Adipocyte (in vitro differentiated cells): ENCODE data around the gene MEF2B.

Source experiments
- DNase-seq: peaks from one replicate; pipeline ENCODE4 v3.0.0-alpha.2; 2015; ENCODE audit warnings: low read depth
- H3K27me3 ChIP-seq: replicated peaks from 2 replicates; pipeline ENCODE4 v1.7.0; 2013; ENCODE audit warnings: mild to moderate bottlenecking, low read length, moderate library complexity; ENCODE audit not compliant: control insufficient read depth, insufficient read depth
- H3K36me3 ChIP-seq: 2 replicates; pipeline ENCODE4 v1.7.0; 2013; ENCODE audit warnings: low read length, mild to moderate bottlenecking, moderate library complexity; ENCODE audit not compliant: control insufficient read depth, insufficient read depth, severe bottlenecking
- H3K4me1 ChIP-seq: 2 replicates; pipeline ENCODE4 v1.7.0; 2013; ENCODE audit warnings: mild to moderate bottlenecking, low read length, moderate library complexity; ENCODE audit not compliant: control insufficient read depth, insufficient read depth
- H3K4me3 ChIP-seq: 2 replicates; pipeline ENCODE4 v1.7.0; 2013; ENCODE audit warnings: mild to moderate bottlenecking, low read length, moderate library complexity
- H3K9ac ChIP-seq: 2 replicates; pipeline ENCODE4 v1.7.0; 2013; ENCODE audit warnings: mild to moderate bottlenecking, low read length, moderate library complexity
- H3K9me3 ChIP-seq: 2 replicates; pipeline ENCODE4 v1.7.0; 2013; ENCODE audit warnings: mild to moderate bottlenecking, low read length, moderate library complexity; ENCODE audit not compliant: control insufficient read depth

MEF2B gene

DNA sequence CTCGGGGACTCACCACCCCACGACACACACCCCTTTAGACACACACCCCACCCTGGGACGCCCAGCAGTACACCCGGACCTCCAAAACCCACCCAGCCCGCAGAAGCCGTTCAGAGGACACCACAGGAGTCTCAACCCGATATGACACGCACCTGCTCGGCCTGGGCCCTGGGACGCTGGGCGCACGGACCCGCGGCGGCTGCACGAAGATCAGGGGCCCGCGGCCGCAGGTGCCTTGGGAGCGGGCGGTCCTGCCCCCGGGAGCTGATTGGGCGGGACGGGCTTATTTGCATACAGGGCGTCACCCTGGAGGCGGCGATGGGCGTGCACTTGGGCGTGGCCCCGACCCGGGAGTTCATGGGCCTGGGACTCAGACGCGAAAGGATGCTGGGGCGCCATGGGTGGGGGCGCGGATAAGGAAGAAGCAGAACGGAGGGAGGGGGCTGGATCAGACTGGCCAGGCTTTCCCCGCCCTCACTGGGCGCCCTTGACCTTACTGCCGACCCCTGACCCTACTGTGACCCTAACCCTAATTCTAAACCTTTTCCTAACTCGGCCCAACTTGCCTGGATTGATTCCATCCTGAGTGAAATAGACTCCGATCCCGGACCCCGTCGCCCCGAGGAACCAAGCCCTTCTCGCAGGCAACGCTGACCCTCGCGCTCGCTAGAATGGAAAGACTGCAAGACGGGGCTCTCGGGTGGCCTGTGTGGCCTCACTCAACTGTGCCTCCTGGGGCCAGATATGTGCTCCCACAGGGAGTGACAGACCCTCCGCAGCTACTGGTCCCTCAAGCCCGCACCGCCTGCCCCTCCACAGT is at the start of gene MEF2B:
MEF2B (minus strand) TSS at position 211 of the 820 bp plus-strand sequence. CDS start 19,528 bp downstream, outside the sequence.
- no peaks in the 10 kb centered on the region for H3K36me3 ChIP-seq
- peak within 1 kb of the TSS; percentile 56 for H3K4me3 ChIP-seq
- DNase-seq = peak; percentile 82
- H3K27me3 ChIP-seq = no peaks in the 10 kb centered on the region
- no peaks in the 10 kb centered on the region for H3K9me3 ChIP-seq
- H3K4me1 ChIP-seq = peaks cover 38% of the 10 kb centered on the region
- H3K9ac ChIP-seq = no peak within 1 kb of the TSS

- H3K9me3 ChIP-seq = peaks cover 8% of the 10 kb centered on the region
- H3K27me3 ChIP-seq = peaks cover 32% of the 10 kb centered on the region
- H3K36me3 ChIP-seq = no peaks in the 10 kb centered on the region
- no peak overlapping the region for H3K4me3 ChIP-seq
- no peak overlapping the region for H3K9ac ChIP-seq
- H3K4me1 ChIP-seq = no peaks in the 10 kb centered on the region
- no peak for DNase-seq
These were observed 48.8 kb upstream of the MEF2B start for GRCh38 chr19:19218911-19219310.

- H3K36me3 ChIP-seq = no peaks in the 10 kb centered on the region
- H3K4me1 ChIP-seq = no peaks in the 10 kb centered on the region
- peaks cover 8% of the 10 kb centered on the region for H3K9me3 ChIP-seq
- H3K27me3 ChIP-seq = peaks cover 38% of the 10 kb centered on the region
- H3K9ac ChIP-seq = no peak overlapping the region
- H3K4me3 ChIP-seq = no peak overlapping the region
- no peak for DNase-seq
These were observed 47.0 kb upstream of the MEF2B start for GRCh38 chr19:19217099-19217498.

DNA sequence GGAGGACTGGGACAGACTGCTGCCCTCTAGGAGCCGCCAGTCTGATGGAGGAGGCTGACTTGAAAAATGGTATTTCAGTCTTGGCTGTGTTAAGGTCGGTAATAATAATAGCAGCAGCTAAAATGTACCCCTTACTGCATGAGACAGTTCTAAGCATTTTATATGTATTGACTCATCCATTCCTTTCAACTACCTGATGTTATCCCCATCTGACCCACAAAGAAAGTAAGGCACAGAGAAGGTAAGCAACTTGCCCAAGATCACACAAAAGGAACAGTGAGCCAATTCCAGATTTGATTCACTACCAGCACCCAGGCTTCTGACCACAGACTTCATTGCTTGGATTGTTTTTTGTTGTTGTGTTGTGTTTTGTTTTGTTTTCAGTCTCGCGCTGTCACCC is 45.7 kb upstream of the MEF2B start:
- no peak overlapping the region for H3K9ac ChIP-seq
- no peak overlapping the region for H3K4me3 ChIP-seq
- peaks cover 42% of the 10 kb centered on the region for H3K27me3 ChIP-seq
- no peak for DNase-seq
- H3K36me3 ChIP-seq = no peaks in the 10 kb centered on the region
- no peaks in the 10 kb centered on the region for H3K4me1 ChIP-seq
- peaks cover 8% of the 10 kb centered on the region for H3K9me3 ChIP-seq

DNA sequence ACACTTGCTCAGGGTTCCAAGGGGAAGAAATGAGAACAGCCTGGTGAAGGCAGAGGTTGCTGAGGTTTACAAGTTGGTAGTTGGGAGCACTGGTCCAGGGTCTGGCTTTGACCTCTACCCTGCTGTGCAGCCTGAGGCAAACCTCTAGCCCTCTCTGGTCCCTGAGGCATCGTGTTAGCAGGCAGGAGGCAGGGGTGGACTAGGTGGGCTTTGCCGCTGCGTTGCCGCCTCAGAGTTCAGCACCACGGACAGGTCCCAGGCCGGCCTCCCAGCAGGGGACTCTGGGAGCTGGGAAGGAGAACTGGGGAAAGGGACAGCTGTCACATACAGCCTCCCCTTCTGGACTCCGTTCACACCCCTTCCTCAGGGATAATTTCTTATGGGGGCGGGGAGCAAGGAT is 44.8 kb upstream of the MEF2B start:
- no peak overlapping the region for H3K9ac ChIP-seq
- no peak overlapping the region for H3K4me3 ChIP-seq
- H3K9me3 ChIP-seq = peaks cover 8% of the 10 kb centered on the region
- no peaks in the 10 kb centered on the region for H3K4me1 ChIP-seq
- DNase-seq = peak; percentile 54
- no peaks in the 10 kb centered on the region for H3K36me3 ChIP-seq
- H3K27me3 ChIP-seq = peaks cover 42% of the 10 kb centered on the region

DNA sequence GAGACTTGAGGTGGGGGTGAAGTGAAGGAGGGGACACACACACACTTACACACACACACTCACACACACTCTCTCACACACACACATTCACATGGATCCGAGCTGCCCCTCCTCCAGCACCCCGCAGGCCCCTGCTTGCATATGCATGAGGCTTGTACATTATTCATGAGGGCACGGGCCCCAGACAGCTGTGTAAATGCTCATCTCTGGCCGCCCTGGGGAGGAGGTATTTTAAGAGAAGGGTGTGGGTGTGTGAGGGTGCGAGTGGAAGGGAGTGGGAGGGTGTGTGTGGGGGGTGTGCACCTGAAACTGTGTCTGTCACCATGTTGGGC is 44.1 kb upstream of the MEF2B start:
- H3K27me3 ChIP-seq = peaks cover 48% of the 10 kb centered on the region

GRCh38 chr19:19213426-19214158 is 43.5 kb upstream of the MEF2B start:
- Histone ChIP-seq H3K4me3 (no peak overlapping the region), H3K9me3 (peaks cover 8% of the 10 kb centered on the region), H3K4me1 (no peaks in the 10 kb centered on the region), H3K27me3 (peaks cover 48% of the 10 kb centered on the region), H3K36me3 (no peaks in the 10 kb centered on the region), H3K9ac (no peak overlapping the region)
- no peak for DNase-seq

More for the DNA sequence above, 44.1 kb upstream of the MEF2B start:
- peaks cover 8% of the 10 kb centered on the region for H3K9me3 ChIP-seq
- no peak overlapping the region for H3K4me3 ChIP-seq
- H3K36me3 ChIP-seq = no peaks in the 10 kb centered on the region
- H3K9ac ChIP-seq = no peak overlapping the region
- no peaks in the 10 kb centered on the region for H3K4me1 ChIP-seq
- no peak for DNase-seq

GRCh38 chr19:19212916-19213315 is 42.9 kb upstream of the MEF2B start:
- H3K27me3 ChIP-seq = peaks cover 48% of the 10 kb centered on the region
- H3K4me1 ChIP-seq = no peaks in the 10 kb centered on the region
- H3K9me3 ChIP-seq = peaks cover 8% of the 10 kb centered on the region
- no peak for DNase-seq
- no peak overlapping the region for H3K4me3 ChIP-seq
- H3K9ac ChIP-seq = no peak overlapping the region
- H3K36me3 ChIP-seq = no peaks in the 10 kb centered on the region

- H3K4me1 ChIP-seq = no peaks in the 10 kb centered on the region
- no peak within 1 kb of the TSS for H3K4me3 ChIP-seq
- DNase-seq = no peak
- H3K27me3 ChIP-seq = peaks cover 54% of the 10 kb centered on the region
- H3K9me3 ChIP-seq = peaks cover under 1% of the 10 kb centered on the region
- H3K9ac ChIP-seq = no peak within 1 kb of the TSS
- H3K36me3 ChIP-seq = no peaks in the 10 kb centered on the region
These were observed 41.7 kb upstream of the MEF2B start, which contains the start of gene NCAN for GRCh38 chr19:19211499-19212420. TSS of gene NCAN (plus strand) at chr19:19211958. CDS start at chr19:19216954, 4,996 bp downstream.

DNA sequence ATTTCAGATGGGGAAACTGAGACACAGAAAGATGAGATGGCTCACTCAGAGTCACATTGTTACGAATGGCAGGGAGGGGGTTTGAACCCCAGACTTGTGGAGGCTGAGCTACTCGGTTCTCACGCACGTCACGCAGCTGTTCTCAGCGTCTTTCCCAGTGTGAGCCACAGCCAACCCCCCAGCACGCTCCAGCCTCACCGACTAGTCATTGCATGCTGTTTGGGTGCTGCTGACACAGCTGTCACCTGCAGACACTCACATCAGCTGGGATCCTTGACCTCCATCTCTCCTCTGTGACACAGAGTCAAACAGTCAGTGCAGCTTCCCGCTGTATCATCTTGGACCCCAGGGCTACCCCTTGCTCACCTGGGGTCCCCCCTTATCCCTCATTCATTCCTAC is 39.3 kb upstream of the MEF2B start:
- Histone ChIP-seq H3K9me3 (no peaks in the 10 kb centered on the region), H3K36me3 (no peaks in the 10 kb centered on the region), H3K4me3 (no peak overlapping the region), H3K27me3 (peaks cover 53% of the 10 kb centered on the region), H3K4me1 (no peaks in the 10 kb centered on the region), H3K9ac (no peak overlapping the region)
- no peak for DNase-seq
